H1 (cell line): ENCODE results near the gene ADPRHL1.

ENCODE experiments used
- JUND ChIP-seq: IDR thresholded peaks from 2 replicates; pipeline ENCODE4 v1.6.1; 2011; ENCODE audit warnings: mild to moderate bottlenecking, improper control_type of control experiment, low read length
- RAD21 ChIP-seq, 2 experiments: IDR thresholded peaks in 1 of 2; conservative IDR thresholded peaks in 1 of 2; 2 replicates each; pipeline ENCODE4 v1.6.1; 2011; ENCODE audit warnings: low read depth in 2 of 2, low read length in 2 of 2, improper control_type of control experiment in 1 of 2, inconsistent platforms in 1 of 2, mild to moderate bottlenecking in 1 of 2, moderate library complexity in 1 of 2
- TF ChIP-seq, protein P1 (sequence below), 3 experiments: IDR thresholded peaks; 1 replicate in 2 of 3; 2 replicates in 1 of 3; pipeline versions ENCODE4 v1.5.1 to v1.6.1; 2011; ENCODE audit warnings: low read length in 3 of 3, mild to moderate bottlenecking in 3 of 3, inconsistent platforms in 2 of 3, low read depth in 1 of 3, moderate library complexity in 1 of 3; ENCODE audit not compliant: insufficient read depth in 1 of 3; ENCODE audit errors: control extremely low read depth in 1 of 3

DNA sequence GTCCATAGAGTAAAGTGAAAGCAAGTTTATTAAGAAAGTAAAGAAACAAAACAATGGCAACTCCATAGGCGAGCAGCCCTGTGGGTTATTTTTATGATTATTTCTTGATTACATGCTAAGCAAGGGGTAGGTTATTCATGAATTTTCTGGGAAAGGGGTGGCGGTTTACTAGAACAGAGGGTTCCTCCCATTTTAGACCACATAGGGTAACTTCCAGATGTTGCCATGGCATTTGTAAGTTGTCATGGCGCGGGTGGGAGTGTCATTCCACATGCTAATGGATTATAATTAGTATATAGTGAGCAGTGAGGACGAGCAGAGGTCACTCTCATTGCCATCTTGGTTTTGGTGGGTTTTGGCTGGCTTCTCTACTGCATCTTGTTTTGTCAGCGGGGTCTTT lies 45.6 kb upstream of the ADPRHL1 start:
- TF ChIP-seq, protein P1, sequence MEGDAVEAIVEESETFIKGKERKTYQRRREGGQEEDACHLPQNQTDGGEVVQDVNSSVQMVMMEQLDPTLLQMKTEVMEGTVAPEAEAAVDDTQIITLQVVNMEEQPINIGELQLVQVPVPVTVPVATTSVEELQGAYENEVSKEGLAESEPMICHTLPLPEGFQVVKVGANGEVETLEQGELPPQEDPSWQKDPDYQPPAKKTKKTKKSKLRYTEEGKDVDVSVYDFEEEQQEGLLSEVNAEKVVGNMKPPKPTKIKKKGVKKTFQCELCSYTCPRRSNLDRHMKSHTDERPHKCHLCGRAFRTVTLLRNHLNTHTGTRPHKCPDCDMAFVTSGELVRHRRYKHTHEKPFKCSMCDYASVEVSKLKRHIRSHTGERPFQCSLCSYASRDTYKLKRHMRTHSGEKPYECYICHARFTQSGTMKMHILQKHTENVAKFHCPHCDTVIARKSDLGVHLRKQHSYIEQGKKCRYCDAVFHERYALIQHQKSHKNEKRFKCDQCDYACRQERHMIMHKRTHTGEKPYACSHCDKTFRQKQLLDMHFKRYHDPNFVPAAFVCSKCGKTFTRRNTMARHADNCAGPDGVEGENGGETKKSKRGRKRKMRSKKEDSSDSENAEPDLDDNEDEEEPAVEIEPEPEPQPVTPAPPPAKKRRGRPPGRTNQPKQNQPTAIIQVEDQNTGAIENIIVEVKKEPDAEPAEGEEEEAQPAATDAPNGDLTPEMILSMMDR (IDR thresholded peaks at IDR 0.05; ENCODE audit: control extremely low read depth in 1 of 3, insufficient read depth in 1 of 3, low read depth in 1 of 3, low read length in 3 of 3) = no peak
- TF ChIP-seq RAD21 (IDR thresholded peaks at IDR 0.05 in 1 of 2, conservative IDR thresholded peaks at IDR 0.05 in 1 of 2; ENCODE audit: low read depth in 2 of 2, low read length in 2 of 2) (no peak), JUND (no peak)
